ENCODE measurements around the gene CISD3. TPM values are rescaled to one million over a fixed set of nuclear protein-coding genes. Genes with fewer than 3 reads are reported as not detected.

The CISD3 gene
- total and polyA plus RNA-seq, 2 donors (not counting 1 experiment from before 2014, with no cell fraction given): 5.0 to 11.3 TPM

GRCh38 chr17:38752308-38753070, 22.3 kb downstream of the CISD3 start, which contains the start of gene PSMB3:
PSMB3 (plus strand) TSS chr17:38752741; CDS start chr17:38752827, 86 bp downstream.
- WGBS (ENCODE audit: insufficient coverage): under 1% methylated on average over 44 of the region's 44 CpGs
- Mint-ChIP-seq H3K4me3 (peak within 1 kb of the TSS; percentile 94), H3K9me3 (ENCODE audit: insufficient read depth) (no peaks in the 10 kb centered on the region), H3K27me3 (peaks cover 21% of the 10 kb centered on the region), H3K27ac (peak within 1 kb of the TSS; percentile 93), H3K4me1 (peaks cover 45% of the 10 kb centered on the region)
- Histone ChIP-seq H3K79me2 (ENCODE audit: control insufficient read depth, insufficient read depth, low read length) (peaks cover 48% of the 10 kb centered on the region), H2AFZ (ENCODE audit: insufficient read depth, low read depth, low read length, poor library complexity, severe bottlenecking) (peak within 1 kb of the TSS; percentile 98), H3K9ac (ENCODE audit: low read length) (peak within 1 kb of the TSS; percentile 96), H3K4me3 (ENCODE audit: control extremely low read depth in 1 of 5, extremely low read depth in 1 of 5, insufficient read depth in 1 of 5, low read depth in 2 of 5, low read length in 4 of 5) (peak within 1 kb of the TSS; percentile 61 to 100 (median 97)), H3K9me3 (ENCODE audit: control extremely low read depth in 1 of 3, control insufficient read depth in 2 of 3, insufficient read depth in 1 of 3, low read length in 2 of 3) (peaks cover 0 to 9% (median 0%) of the 10 kb centered on the region in 3 donors), H3K27me3 (replicated peaks in 1 of 4; ENCODE audit: control extremely low read depth in 1 of 4, control insufficient read depth in 3 of 4, insufficient read depth in 4 of 4, low read length in 3 of 4) (peaks cover 0 to 37% (median 25%) of the 10 kb centered on the region in 4 experiments), H3K4me1 (ENCODE audit: control insufficient read depth in 2 of 2, insufficient read depth in 2 of 2, low read length in 2 of 2) (peaks cover 48 to 57% of the 10 kb centered on the region in 2 donors), H4K20me1 (ENCODE audit: control insufficient read depth, insufficient read depth, low read length, poor library complexity, severe bottlenecking) (peaks cover 42% of the 10 kb centered on the region), H3K27ac (ENCODE audit: low read length in 2 of 2) (peak within 1 kb of the TSS; percentile 88 to 95), H3K36me3 (replicated peaks in 1 of 2; ENCODE audit: control extremely low read depth in 1 of 2, control insufficient read depth in 1 of 2, extremely low read depth in 1 of 2, insufficient read depth in 2 of 2, low read length in 1 of 2) (peaks cover 0 to 22% of the 10 kb centered on the region in 2 experiments), H3K4me2 (replicated peaks; ENCODE audit: low read depth, low read length, poor library complexity, severe bottlenecking) (peak within 1 kb of the TSS; percentile 79)
- TF ChIP-seq EZH2 (IDR thresholded peaks at IDR 0.05; ENCODE audit: borderline replicate concordance, insufficient read depth, low read depth, low read length, poor library complexity, severe bottlenecking) (no peak), CTCF (IDR thresholded peaks at IDR 0.05) (no peak)
- ATAC-seq (ENCODE audit: low read depth) (peak; percentile 85), DNase-seq (peak; percentile 100)
- ChIA-PET POLR2A (interaction anchor here (0.5 to 1.5 kb wide), 11 partner anchors 10 to 1008 kb away, joined by 3 to 10 read pairs (median 4); partner anchors contain the start of genes CISD3, CWC25, MLLT6 and PIP4K2B), CTCF (interaction anchor here (0.6 to 2.6 kb wide), 11 partner anchors 17 to 401 kb away, joined by 3 to 10 read pairs (median 4); partner anchors contain the start of genes CISD3 and LASP1)
- intact Hi-C loops (cut with micrococcal nuclease): loop anchor here (1.0 to 5.0 kb wide), 8 partner anchors 22 to 195 kb away; partner anchors contain the start of genes CISD3, CWC25, LASP1 and RPL23
